Measurements from ENCODE around the gene USP12.

The USP12 gene

GRCh38 chr13:27065582-27065981, 106.0 kb downstream of the USP12 start:
- DNase-seq = no peak

DNA sequence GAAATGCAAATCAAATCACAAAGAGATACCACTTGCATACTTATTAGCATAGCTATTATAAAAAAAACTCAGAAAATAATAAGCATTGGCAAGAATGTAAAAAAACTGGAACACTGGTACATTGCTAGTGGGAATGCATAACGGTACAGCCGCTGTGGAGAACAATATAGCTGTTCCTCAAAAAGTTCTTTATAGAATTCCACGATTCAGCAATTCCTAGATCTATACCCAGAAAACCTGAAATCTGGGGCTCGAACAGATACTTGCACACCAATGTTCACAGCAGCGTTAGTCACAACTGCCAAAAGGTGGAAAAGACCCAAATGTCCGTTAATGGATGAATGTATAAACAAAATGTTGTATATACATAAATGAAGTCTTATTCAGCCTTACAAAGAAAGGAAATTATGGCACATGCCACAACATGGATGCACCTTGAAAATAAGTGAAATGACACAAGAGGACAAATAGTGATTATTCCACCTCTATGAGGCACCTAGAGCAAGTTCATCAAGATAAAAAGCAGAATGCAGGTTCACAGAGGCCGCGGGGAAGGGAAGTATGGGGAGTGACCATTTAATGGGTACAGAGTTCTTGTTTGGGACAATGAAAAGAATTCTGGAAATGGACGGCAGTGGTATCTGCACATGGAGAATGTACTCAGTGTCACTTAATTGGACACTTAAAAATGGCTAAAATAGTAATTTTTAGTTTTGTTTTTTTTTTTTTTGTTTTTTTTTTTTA, 107.2 kb downstream of the USP12 start:
- no peak for DNase-seq

- DNase-seq = no peak
These were observed 113.8 kb downstream of the USP12 start for GRCh38 chr13:27057817-27058216.

GRCh38 chr13:27055526-27055925, 116.1 kb downstream of the USP12 start:
- no peak for DNase-seq

- no peak for DNase-seq
These were observed 116.9 kb downstream of the USP12 start for GRCh38 chr13:27054760-27055159.

GRCh38 chr13:27053902-27054595, 117.6 kb downstream of the USP12 start:
- no peak for DNase-seq

- peak; percentile 11 for DNase-seq
These were observed 118.3 kb downstream of the USP12 start for GRCh38 chr13:27053210-27053884.

- DNase-seq = no peak
These were observed 118.9 kb downstream of the USP12 start for GRCh38 chr13:27052551-27053208.

- no peak for DNase-seq
These were observed 124.5 kb downstream of the USP12 start for GRCh38 chr13:27047081-27047480.

DNA sequence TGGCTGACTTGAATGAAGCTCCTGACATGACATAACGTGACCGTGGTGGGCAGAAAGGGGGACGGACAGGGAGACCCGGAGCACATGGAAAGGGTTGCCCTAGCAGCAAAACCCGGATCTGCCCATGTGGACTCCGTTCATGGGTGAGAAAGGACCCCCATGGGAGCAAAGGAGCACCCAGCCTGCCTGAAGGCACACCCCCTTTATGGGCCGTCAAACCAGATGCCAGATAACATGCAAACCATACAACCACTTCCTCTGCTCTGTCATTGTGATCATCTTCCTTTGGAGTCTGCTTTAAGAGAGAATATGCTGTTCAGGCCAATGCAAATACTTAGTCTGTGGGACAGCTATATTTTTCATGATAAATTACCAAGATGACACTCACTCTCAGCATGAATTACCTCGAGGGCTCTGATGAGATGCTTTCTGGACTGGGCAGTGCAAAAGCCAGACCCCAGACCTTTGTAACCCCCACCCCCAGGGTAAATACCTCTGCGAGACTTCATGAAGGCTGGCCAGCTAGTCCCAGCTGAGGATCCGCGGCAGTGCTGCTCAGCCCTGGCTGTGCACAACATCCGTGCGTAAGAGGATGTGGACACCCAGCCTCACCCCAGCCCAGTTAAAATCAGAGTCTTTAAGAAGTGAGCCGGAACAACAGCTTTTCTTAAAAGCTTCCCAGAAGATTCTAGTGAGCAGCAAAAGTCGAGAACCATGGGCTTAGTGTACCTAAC, 126.6 kb downstream of the USP12 start:
- no peak for DNase-seq

DNA sequence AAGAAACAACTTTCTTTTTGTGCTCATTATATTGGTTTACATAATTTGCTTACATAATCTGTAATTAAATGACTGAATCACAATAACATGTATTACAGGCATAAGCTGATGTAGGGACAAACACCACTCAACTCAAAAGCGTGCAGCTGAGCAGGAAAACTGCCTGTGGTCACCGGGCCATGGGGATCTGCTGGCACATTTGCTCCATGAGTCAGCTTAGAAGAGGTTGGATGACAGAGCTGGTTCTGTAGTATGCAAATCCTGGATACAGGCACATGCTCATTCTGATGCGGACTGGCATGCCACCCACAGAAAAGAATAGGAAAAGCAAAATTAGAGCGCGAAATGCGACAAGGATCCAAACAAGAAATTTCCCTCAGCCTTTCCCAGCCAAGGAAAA, 128.6 kb downstream of the USP12 start:
- DNase-seq = peak; percentile 48

GRCh38 chr13:27041341-27041740, 130.3 kb downstream of the USP12 start:
- DNase-seq = no peak

- DNase-seq = no peak
These were observed 130.8 kb downstream of the USP12 start for GRCh38 chr13:27040826-27041108.

GRCh38 chr13:27039171-27039701, 132.4 kb downstream of the USP12 start:
- DNase-seq = no peak

GRCh38 chr13:27038323-27038722, 133.3 kb downstream of the USP12 start:
- no peak for DNase-seq

DNA sequence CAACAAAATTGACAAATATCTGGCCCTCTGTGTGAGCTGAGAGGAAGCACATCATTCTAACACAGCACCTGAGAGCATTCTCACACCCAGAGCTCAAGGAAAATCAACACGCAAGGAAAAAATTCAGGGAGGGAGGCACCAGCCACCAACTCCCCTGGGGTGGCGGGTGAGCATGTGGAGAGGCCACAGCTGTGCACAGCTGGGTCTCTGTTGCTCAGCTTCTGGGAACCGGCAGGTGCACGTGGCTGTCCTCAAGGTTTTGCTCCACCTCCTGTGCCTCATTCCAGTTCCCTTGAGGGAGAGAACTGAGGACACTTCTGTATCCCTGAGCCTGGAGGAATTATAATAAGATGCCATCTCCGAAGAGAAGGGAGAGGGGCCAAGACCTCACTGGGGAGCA, 134.0 kb downstream of the USP12 start:
- DNase-seq = no peak

DNA sequence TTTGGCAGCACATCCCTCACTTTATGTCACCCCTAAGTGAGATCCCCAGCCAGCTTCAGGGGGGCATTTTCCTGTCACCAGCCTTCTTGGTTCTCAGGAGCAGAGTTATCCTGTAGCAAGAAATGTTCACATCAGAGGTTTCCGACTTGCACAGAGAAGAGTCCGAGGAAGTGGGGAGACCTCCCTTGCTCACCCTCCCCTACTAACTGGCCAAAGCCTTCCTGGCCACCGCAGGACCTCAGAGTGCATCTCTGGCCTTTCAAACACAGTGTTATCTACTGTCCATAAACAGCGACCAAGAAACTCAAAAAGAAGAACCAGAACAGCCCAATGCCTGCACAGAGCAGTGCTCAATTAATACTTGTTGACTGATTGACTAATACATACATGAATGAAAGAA, 134.4 kb downstream of the USP12 start:
- DNase-seq = no peak

GRCh38 chr13:27036236-27036981, 135.2 kb downstream of the USP12 start:
- DNase-seq = no peak

DNA sequence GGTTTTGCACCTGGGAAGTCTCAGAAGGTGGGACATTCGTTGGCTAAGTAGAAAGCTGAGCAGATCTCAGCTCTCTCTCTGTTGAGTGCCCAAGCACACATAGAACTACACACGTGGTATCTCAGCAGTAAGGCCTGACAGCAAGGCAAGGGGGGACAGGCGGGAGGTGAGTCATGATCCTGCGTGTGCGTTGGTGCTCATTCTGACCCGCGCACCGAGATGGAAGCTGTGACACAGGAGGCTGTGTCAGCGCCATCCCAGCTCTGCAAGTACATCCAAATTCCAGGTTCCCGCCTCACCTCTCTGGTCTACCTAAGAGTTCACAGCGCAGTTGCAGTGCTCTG, 135.7 kb downstream of the USP12 start:
- no peak for DNase-seq

DNA sequence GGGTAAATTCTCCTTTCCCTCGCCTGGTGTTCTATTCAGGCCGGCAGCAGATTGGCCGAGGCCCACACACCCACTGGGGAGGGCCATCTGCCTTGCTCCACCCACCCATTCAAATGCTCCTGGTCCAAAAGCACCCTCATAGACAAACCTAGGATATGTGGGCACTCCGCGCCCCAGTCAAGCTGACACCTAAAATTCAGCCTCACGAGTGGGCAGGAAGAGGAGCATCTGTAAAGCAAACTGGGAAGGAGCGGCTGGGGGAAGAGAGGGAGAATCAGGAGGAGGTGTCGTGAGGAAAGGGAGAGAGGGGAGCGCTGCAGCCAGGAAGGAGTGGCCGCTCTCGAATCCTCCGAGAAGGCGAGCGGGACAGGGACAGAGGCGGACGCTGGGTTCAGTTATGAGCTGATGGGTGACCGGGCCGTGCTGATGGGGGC, 136.9 kb downstream of the USP12 start:
- peak; percentile 46 for DNase-seq

DNA sequence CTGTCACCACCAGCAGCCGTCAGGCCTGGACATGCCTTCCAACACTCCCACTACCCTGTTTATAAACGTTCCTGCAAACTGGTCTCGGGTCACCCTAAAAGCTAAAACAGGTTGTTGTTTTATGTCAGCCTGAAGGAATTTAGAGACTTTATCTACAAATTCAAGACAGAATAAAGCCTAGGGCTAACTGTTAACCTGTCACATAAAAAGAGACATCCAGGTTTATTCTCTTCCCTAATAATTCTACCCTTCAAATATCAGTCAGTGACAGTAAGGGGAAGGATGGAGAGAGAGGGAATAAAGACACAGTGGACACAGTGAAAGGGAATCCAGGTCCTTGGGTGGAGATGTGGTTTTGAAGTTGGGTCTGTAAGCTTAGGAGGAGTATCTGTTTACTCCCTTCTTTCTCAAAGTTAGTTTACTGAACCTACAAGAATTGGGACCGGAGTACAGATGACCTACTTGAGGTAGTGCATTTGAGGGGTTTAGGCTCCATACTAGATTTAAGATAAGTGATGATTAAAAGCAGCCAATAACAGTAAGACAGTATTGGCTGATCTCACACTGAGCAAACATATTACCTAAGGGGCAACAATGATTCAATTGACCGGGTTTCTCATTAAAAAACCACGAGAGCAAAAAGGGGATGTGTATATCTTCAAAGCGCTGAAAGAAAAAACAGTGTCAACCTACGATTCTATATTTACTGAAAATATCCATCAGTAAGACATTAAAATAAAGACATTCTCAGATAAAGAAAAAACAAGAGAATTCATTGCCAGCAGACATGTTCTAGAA, 142.7 kb downstream of the USP12 start:
- no peak for DNase-seq
